GM12878 (cell line): ENCODE measurements around the gene BMAL1. TPM values are rescaled to one million over a fixed set of nuclear protein-coding genes. Genes with fewer than 3 reads are reported as not detected.

ENCODE experiments used
- ATAC-seq: fragments of 200-7000 bp; cut with Tn5 transposase; 3 replicates; pipeline ENCODE4 v1.9.1; 2020; ENCODE audit warnings: mild to moderate bottlenecking, moderate library complexity
- BruUV-seq: library from RNA; stranded (reverse); fragments of 400-500 nt; replicated peaks from 2 replicates; lab custom pipeline; 2021; lab: Mats Ljungman, UMichigan
- CTCF ChIA-PET: fragments of 300-600 bp; sonication (Branson Sonifier 250); formaldehyde crosslinking; extraction: SDS; loops from one replicate; lab custom pipeline; 2021; ENCODE audit warnings: inconsistent platforms; lab: Yijun Ruan, JAX
- POLR2A ChIA-PET: fragments of 350-600 bp; formaldehyde crosslinking; extraction: SDS; loops from one replicate; lab custom pipeline; 2021; ENCODE audit warnings: inconsistent platforms; lab: Charles Lee
- RAD21 ChIA-PET: fragments of 300-600 bp; sonication (Branson Sonifier 250); formaldehyde crosslinking; loops from one replicate; lab custom pipeline; 2023; ENCODE audit warnings: antibody characterized with exemption; ENCODE audit not compliant: unreplicated experiment; lab: Charles Lee
- SMC1A ChIA-PET: fragments of 300-600 bp; sonication (Branson Sonifier 250); formaldehyde crosslinking; loops from one replicate; lab custom pipeline; 2023; ENCODE audit not compliant: unreplicated experiment, uncharacterized antibody; lab: Charles Lee
- DNase-seq: peaks from one replicate; pipeline ENCODE4 v3.0.0-alpha.2; 2011; ENCODE audit warnings: low read depth, low spot score
- FAIRE-seq: peaks from 3 replicates; lab custom pipeline; 2011; peaks lifted over from hg19 to GRCh38; lab: Jason Lieb, UNC
- H2AFZ ChIP-seq: 2 replicates; pipeline ENCODE4 v1.6.0; 2011; ENCODE audit warnings: low read depth, low read length, control low read depth; ENCODE audit not compliant: control insufficient read depth
- H3K27ac ChIP-seq: 2 replicates; pipeline ENCODE4 v1.5.1; 2011; ENCODE audit warnings: control low read depth; ENCODE audit not compliant: control insufficient read depth, insufficient read depth
- H3K27me3 ChIP-seq, 2 experiments: replicated peaks in 1 of 2; 2 replicates each; pipeline versions ENCODE4 v1.6.0 to v1.6.1; 2011; ENCODE audit warnings: low read length in 1 of 2; ENCODE audit not compliant: control insufficient read depth in 2 of 2, insufficient read depth in 2 of 2
- H3K36me3 ChIP-seq, 2 experiments: 2 replicates each; pipeline ENCODE4 v1.5.1; 2011; ENCODE audit warnings: low read length in 1 of 2; ENCODE audit not compliant: control insufficient read depth in 2 of 2, insufficient read depth in 2 of 2
- H3K4me1 ChIP-seq: 2 replicates; pipeline ENCODE4 v1.6.1; 2011; ENCODE audit warnings: mild to moderate bottlenecking, low read length, moderate library complexity, mixed read lengths; ENCODE audit not compliant: control insufficient read depth, insufficient read depth
- H3K4me2 ChIP-seq: 2 replicates; pipeline ENCODE4 v1.6.0; 2011; ENCODE audit warnings: control low read depth; ENCODE audit not compliant: control insufficient read depth, insufficient read depth
- H3K4me3 ChIP-seq: fragments of 200-600 bp; sonication (generic); 2 replicates; pipeline ENCODE4 v1.5.1; 2016
- H3K79me2 ChIP-seq: 2 replicates; pipeline ENCODE4 v1.6.0; 2011; ENCODE audit warnings: low read length; ENCODE audit not compliant: control insufficient read depth, insufficient read depth
- H3K9ac ChIP-seq: 2 replicates; pipeline ENCODE4 v1.8.0; 2011; ENCODE audit warnings: low read length, control low read depth, mixed read lengths; ENCODE audit not compliant: control insufficient read depth, insufficient read depth
- H3K9me3 ChIP-seq: replicated peaks from 3 replicates; pipeline ENCODE4 v1.5.1; 2011; ENCODE audit warnings: mild to moderate bottlenecking, low read length; ENCODE audit not compliant: control insufficient read depth, insufficient read depth
- H4K20me1 ChIP-seq: 2 replicates; pipeline ENCODE4 v1.6.0; 2011; ENCODE audit not compliant: control insufficient read depth, insufficient read depth
- EGR1 ChIP-seq, 2 experiments: IDR thresholded peaks; 1 replicate in 1 of 2; 2 replicates in 1 of 2; pipeline ENCODE4 v1.6.1; 2011 to 2012; ENCODE audit warnings: low read depth in 2 of 2, low read length in 2 of 2, borderline replicate concordance in 1 of 2, mild to moderate bottlenecking in 1 of 2, moderate library complexity in 1 of 2
- HDGF ChIP-seq: fragments of 450-650 bp; IDR thresholded peaks from 2 replicates; pipeline ENCODE4 v1.6.1; 2016; ENCODE audit warnings: antibody characterized with exemption
- KDM1A ChIP-seq: fragments of 200-600 bp; sonication (generic); IDR thresholded peaks from 2 replicates; pipeline ENCODE4 v1.6.1; 2016; ENCODE audit warnings: borderline replicate concordance
- MYB ChIP-seq: fragments of 150-350 bp; IDR thresholded peaks from 2 replicates; pipeline ENCODE4 v1.6.1; 2014; ENCODE audit warnings: mild to moderate bottlenecking, low read depth, low read length, borderline replicate concordance
- NR2C2 ChIP-seq: IDR thresholded peaks from 2 replicates; pipeline ENCODE4 v1.6.1; 2011; ENCODE audit warnings: borderline replicate concordance, low read depth; ENCODE audit not compliant: control insufficient read depth, insufficient read length
- PAX5 ChIP-seq: IDR thresholded peaks from 2 replicates; pipeline ENCODE4 v1.6.1; 2011; ENCODE audit warnings: low read depth, low read length, borderline replicate concordance
- SIX5 ChIP-seq: IDR thresholded peaks from 2 replicates; pipeline ENCODE4 v1.6.1; 2011; ENCODE audit warnings: mild to moderate bottlenecking, low read depth, low read length, moderate library complexity; ENCODE audit not compliant: severe bottlenecking
- SUPT20H ChIP-seq: IDR thresholded peaks from 2 replicates; pipeline ENCODE4 v1.6.1; 2011; ENCODE audit warnings: low read depth, mild to moderate bottlenecking, low read length, moderate library complexity, borderline replicate concordance; ENCODE audit not compliant: control insufficient read depth
- TBL1XR1 ChIP-seq: IDR thresholded peaks from 2 replicates; pipeline ENCODE4 v1.6.1; 2012; ENCODE audit warnings: low read depth, low read length, improper control_type of control experiment
- YY1 ChIP-seq: IDR thresholded peaks from 2 replicates; pipeline ENCODE4 v1.6.1; 2011; ENCODE audit warnings: low read depth, mild to moderate bottlenecking, low read length
- ZBED1 ChIP-seq: IDR thresholded peaks from 2 replicates; pipeline ENCODE4 v1.6.1; 2016; ENCODE audit warnings: borderline replicate concordance
- ZNF622 ChIP-seq: fragments of 450-650 bp; IDR thresholded peaks from 2 replicates; pipeline ENCODE4 v1.6.1; 2017; ENCODE audit warnings: mild to moderate bottlenecking, inconsistent platforms
- WGBS: methylation state at CpG from one replicate; pipeline ENCODE4 v1.1.6; 2016; ENCODE audit warnings: low lambda C conversion rate; ENCODE audit not compliant: insufficient replicate concordance, insufficient coverage; ENCODE audit errors: missing lambda C conversion rate; 5-methylcytosine and 5-hydroxymethylcytosine counted together
- in situ Hi-C: fragments of 300-500 bp; cut with MboI; formaldehyde crosslinking; loops from 9 replicates; pipeline ENCODE4 v1.14.3; 2018; ENCODE audit warnings: mixed read lengths
- intact Hi-C: fragments of 100-400 bp; cut with micrococcal nuclease; formaldehyde crosslinking; loops from one replicate; pipeline ENCODE4 v1.14.2; 2022; ENCODE audit not compliant: unreplicated experiment
- polyA plus RNA-seq, 11 experiments: library from polyadenylated mRNA; depleted of rRNA in 4 of 11; unstranded in 6 of 11; stranded (reverse) in 5 of 11; fragments of >200 nt; fragmentation: Nextera tagmentation in 4 of 11; fragmentation: Illumina TruSeq in 1 of 11; extraction: Ambion mirVana in 4 of 11; extraction: Trizol in 1 of 11; gene quantifications; 1 replicate in 1 of 11; 2 replicates in 10 of 11; pipeline versions ENCODE4 v1.2.1 to v1.2.3, GENCODE V29; 2011 to 2016; ENCODE audit warnings: inconsistent platforms in 2 of 11, missing spikeins in 2 of 11, low read depth in 1 of 11
- total RNA-seq, 4 experiments: library from RNA; depleted of rRNA in 3 of 4; stranded (reverse); fragments of >200 nt in 3 of 4; fragmentation: Illumina TruSeq in 1 of 4; extraction: Trizol in 1 of 4; gene quantifications; 2 replicates each; pipeline versions ENCODE4 v1.2.1 to v1.2.3, GENCODE V29; 2013 to 2021
- TF ChIP-seq, protein P1 (sequence below): IDR thresholded peaks from 2 replicates; pipeline ENCODE4 v1.6.1; 2011; ENCODE audit warnings: borderline replicate concordance, low read depth, mild to moderate bottlenecking, moderate library complexity, mixed read lengths, low read length; ENCODE audit not compliant: insufficient read depth; ENCODE audit errors: extremely low read length
- TF ChIP-seq, protein P2 (sequence below): IDR thresholded peaks from 2 replicates; pipeline ENCODE4 v1.6.1; 2012; ENCODE audit warnings: low read length, inconsistent platforms
- TF ChIP-seq, protein P3 (sequence below): fragments of 450-650 bp; IDR thresholded peaks from 2 replicates; pipeline ENCODE4 v1.6.1; 2018; ENCODE audit warnings: borderline replicate concordance, mild to moderate bottlenecking; ENCODE audit not compliant: partially characterized antibody
- TF ChIP-seq, protein P4 (sequence below): IDR thresholded peaks from 2 replicates; pipeline ENCODE4 v1.6.1; 2011; ENCODE audit warnings: borderline replicate concordance, low read depth, mild to moderate bottlenecking, moderate library complexity, low read length; ENCODE audit not compliant: insufficient read depth, poor library complexity, severe bottlenecking

BMAL1 gene
- total and polyA plus RNA-seq, 10 of the 15 experiments (the other 5 are each of a cell fraction or from before 2014, with no cell fraction given): 3.5 to 40.6 (median 13.6) TPM

DNA sequence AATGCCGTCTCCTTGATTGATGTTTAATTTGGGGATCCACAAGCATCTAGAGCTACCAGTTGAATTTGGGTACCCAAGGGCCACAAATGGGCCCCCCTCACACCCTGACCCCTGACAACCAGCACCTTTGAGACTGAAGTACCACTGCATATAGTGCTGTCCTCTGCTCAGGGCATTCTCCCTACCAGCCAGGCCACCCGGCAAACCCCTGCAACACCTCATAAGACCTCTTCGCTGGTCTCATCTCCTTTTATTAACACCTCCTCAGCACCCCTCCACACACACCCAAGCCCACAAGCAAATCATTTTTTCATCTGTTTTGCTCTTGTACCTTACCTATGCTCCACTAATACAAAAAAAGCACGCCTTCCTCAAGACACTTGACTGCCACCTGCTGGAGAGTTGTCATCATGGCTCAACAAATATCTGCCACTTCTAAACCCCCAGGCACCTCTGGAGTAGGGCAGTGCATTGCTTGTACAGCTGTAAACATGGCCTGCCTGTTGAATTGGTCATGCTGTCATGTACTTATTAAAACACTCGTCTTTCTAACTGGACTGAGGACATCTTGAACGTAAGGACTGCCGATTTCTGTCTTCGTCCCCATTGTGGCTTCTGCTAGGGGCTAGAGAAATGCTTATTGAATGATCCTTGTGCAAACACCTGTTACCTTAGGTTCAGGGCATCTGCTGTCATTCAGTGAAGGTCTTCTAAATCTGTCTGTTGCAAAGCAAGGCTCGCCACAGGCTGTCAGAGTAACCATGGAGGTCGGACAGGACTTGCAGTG is 66.5 kb downstream of the BMAL1 start:
- H3K9me3 ChIP-seq: no peaks in the 10 kb centered on the region
- no TSS peak for BruUV-seq
- H3K79me2 ChIP-seq: peaks cover 2% of the 10 kb centered on the region
- no peak overlapping the region for H2AFZ ChIP-seq
- peak; percentile 69 for ATAC-seq
- intact Hi-C loops: loop anchor here (1.0 to 2.0 kb wide), 4 partner anchors 94 to 379 kb away; no protein-coding TSS in a partner anchor
- H4K20me1 ChIP-seq: peaks cover 9% of the 10 kb centered on the region
- in situ Hi-C loops: loop anchor here (5.0 kb wide), 1 partner anchor 382 kb away; no protein-coding TSS in a partner anchor
- no peak overlapping the region for H3K9ac ChIP-seq
- ChIA-PET CTCF (interaction anchor here (0.6 to 6.1 kb wide), 44 partner anchors 8 to 1014 kb away, joined by 3 to 122 read pairs (median 5); no protein-coding TSS in a partner anchor), RAD21 (interaction anchor here (0.7 to 3.5 kb wide), 19 partner anchors 9 to 378 kb away, joined by 3 to 25 read pairs (median 6); no protein-coding TSS in a partner anchor), POLR2A (interaction anchor here (0.9 to 2.1 kb wide), 3 partner anchors 9 to 26 kb away, joined by 3 to 8 read pairs (median 3); no protein-coding TSS in a partner anchor), SMC1A (interaction anchor here (0.6 to 4.1 kb wide), 31 partner anchors 9 to 163 kb away, joined by 3 to 57 read pairs (median 4); no protein-coding TSS in a partner anchor)
- no peak overlapping the region for H3K4me3 ChIP-seq
- DNase-seq: no peak
- peaks cover 6% of the 10 kb centered on the region in 2 experiments; a peak in 3 of 4 replicates for H3K36me3 ChIP-seq
- no peak overlapping the region for H3K27ac ChIP-seq
- WGBS: 67% methylated on average over 10 of the region's 10 CpGs
- peak; percentile 70 for FAIRE-seq
- H3K27me3 ChIP-seq: no peaks in the 10 kb centered on the region
- H3K4me2 ChIP-seq: no peak overlapping the region
- H3K4me1 ChIP-seq: peaks cover 40% of the 10 kb centered on the region
- TF ChIP-seq, protein P1, sequence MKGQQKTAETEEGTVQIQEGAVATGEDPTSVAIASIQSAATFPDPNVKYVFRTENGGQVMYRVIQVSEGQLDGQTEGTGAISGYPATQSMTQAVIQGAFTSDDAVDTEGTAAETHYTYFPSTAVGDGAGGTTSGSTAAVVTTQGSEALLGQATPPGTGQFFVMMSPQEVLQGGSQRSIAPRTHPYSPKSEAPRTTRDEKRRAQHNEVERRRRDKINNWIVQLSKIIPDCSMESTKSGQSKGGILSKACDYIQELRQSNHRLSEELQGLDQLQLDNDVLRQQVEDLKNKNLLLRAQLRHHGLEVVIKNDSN: no peak
- TF ChIP-seq, protein P2, sequence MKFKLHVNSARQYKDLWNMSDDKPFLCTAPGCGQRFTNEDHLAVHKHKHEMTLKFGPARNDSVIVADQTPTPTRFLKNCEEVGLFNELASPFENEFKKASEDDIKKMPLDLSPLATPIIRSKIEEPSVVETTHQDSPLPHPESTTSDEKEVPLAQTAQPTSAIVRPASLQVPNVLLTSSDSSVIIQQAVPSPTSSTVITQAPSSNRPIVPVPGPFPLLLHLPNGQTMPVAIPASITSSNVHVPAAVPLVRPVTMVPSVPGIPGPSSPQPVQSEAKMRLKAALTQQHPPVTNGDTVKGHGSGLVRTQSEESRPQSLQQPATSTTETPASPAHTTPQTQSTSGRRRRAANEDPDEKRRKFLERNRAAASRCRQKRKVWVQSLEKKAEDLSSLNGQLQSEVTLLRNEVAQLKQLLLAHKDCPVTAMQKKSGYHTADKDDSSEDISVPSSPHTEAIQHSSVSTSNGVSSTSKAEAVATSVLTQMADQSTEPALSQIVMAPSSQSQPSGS: no peak
- no peak for TF ChIP-seq NR2C2
- TF ChIP-seq SIX5: no peak
- no peak for TF ChIP-seq EGR1 (IDR thresholded peaks at IDR 0.05; ENCODE audit: borderline replicate concordance in 1 of 2, low read depth in 2 of 2, low read length in 2 of 2)
- no peak for TF ChIP-seq SUPT20H
- TF ChIP-seq MYB: no peak
- peak; percentile 86 for TF ChIP-seq HDGF
- TF ChIP-seq TBL1XR1: no peak
- TF ChIP-seq ZNF622: no peak
- TF ChIP-seq, protein P3, sequence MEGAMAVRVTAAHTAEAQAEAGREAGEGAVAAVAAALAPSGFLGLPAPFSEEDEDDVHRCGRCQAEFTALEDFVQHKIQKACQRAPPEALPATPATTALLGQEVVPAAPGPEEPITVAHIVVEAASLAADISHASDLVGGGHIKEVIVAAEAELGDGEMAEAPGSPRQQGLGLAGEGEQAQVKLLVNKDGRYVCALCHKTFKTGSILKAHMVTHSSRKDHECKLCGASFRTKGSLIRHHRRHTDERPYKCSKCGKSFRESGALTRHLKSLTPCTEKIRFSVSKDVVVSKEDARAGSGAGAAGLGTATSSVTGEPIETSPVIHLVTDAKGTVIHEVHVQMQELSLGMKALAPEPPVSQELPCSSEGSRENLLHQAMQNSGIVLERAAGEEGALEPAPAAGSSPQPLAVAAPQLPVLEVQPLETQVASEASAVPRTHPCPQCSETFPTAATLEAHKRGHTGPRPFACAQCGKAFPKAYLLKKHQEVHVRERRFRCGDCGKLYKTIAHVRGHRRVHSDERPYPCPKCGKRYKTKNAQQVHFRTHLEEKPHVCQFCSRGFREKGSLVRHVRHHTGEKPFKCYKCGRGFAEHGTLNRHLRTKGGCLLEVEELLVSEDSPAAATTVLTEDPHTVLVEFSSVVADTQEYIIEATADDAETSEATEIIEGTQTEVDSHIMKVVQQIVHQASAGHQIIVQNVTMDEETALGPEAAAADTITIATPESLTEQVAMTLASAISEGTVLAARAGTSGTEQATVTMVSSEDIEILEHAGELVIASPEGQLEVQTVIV: no peak
- TF ChIP-seq, protein P4, sequence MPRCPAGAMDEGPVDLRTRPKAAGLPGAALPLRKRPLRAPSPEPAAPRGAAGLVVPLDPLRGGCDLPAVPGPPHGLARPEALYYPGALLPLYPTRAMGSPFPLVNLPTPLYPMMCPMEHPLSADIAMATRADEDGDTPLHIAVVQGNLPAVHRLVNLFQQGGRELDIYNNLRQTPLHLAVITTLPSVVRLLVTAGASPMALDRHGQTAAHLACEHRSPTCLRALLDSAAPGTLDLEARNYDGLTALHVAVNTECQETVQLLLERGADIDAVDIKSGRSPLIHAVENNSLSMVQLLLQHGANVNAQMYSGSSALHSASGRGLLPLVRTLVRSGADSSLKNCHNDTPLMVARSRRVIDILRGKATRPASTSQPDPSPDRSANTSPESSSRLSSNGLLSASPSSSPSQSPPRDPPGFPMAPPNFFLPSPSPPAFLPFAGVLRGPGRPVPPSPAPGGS: no peak
- TF ChIP-seq YY1: peak; percentile 48; the same call in 1 of the 2 replicates
- no peak for TF ChIP-seq PAX5
- TF ChIP-seq KDM1A: no peak
- TF ChIP-seq ZBED1: no peak
